ENCODE data around the gene BRSK1.

- TF ChIP-seq POLR2A (IDR thresholded peaks at IDR 0.05) (no peak), CTCF (IDR thresholded peaks at IDR 0.05) (no peak), EP300 (IDR thresholded peaks at IDR 0.05) (no peak)
Measured at GRCh38 chr19:55241935-55242464, 41.8 kb upstream of the BRSK1 start.
